Fibroblast of lung (primary cell): Measurements from ENCODE around the gene CIC. TPM values are rescaled to one million over a fixed set of nuclear protein-coding genes. Genes with fewer than 3 reads are reported as not detected.

Experiments used
- DNase-seq, 2 donors: peaks; one replicate each; pipeline versions ENCODE4 v3.0.0 to v3.0.0-alpha.2; 2010; ENCODE audit warnings: low read depth in 2 of 2
- H2AFZ ChIP-seq: 2 replicates; pipeline ENCODE4 v1.5.1; 2012; ENCODE audit warnings: low read length, control low read depth, inconsistent platforms
- H3K27ac ChIP-seq: 2 replicates; pipeline ENCODE4 v1.5.1; 2011; ENCODE audit warnings: low read length, control low read depth; ENCODE audit not compliant: insufficient read depth
- H3K27me3 ChIP-seq: 2 replicates; pipeline ENCODE4 v1.5.1; 2011; ENCODE audit warnings: mild to moderate bottlenecking, low read length; ENCODE audit not compliant: control insufficient read depth, insufficient read depth
- H3K36me3 ChIP-seq: 2 replicates; pipeline ENCODE4 v1.5.1; 2011; ENCODE audit warnings: low read length; ENCODE audit not compliant: control insufficient read depth, insufficient read depth
- H3K4me1 ChIP-seq: 2 replicates; pipeline ENCODE4 v1.5.1; 2011; ENCODE audit warnings: low read length; ENCODE audit not compliant: control insufficient read depth, insufficient read depth; ENCODE audit errors: extremely low read depth
- H3K4me2 ChIP-seq: 2 replicates; pipeline ENCODE4 v1.5.1; 2011; ENCODE audit warnings: low read length, control low read depth; ENCODE audit not compliant: insufficient read depth; ENCODE audit errors: extremely low read depth
- H3K4me3 ChIP-seq, 4 experiments: fragments of 200-600 bp in 1 of 4; sonication (generic) in 1 of 4; replicated peaks in 1 of 4; 2 replicates each; pipeline ENCODE4 v1.5.1; 2011 to 2016; ENCODE audit warnings: low read length in 4 of 4, low read depth in 3 of 4, mild to moderate bottlenecking in 3 of 4, control low read depth in 2 of 4, inconsistent platforms in 1 of 4, mixed read lengths in 1 of 4; ENCODE audit not compliant: insufficient read depth in 1 of 4; ENCODE audit errors: control extremely low read depth in 1 of 4
- H3K79me2 ChIP-seq: 2 replicates; pipeline ENCODE4 v1.5.1; 2012; ENCODE audit warnings: mild to moderate bottlenecking, low read length, inconsistent platforms; ENCODE audit not compliant: control insufficient read depth, insufficient read depth
- H3K9ac ChIP-seq: 2 replicates; pipeline ENCODE4 v1.5.1; 2011; ENCODE audit warnings: mild to moderate bottlenecking, low read length, control low read depth; ENCODE audit not compliant: insufficient read depth
- H3K9me3 ChIP-seq: 2 replicates; pipeline ENCODE4 v1.5.1; 2012; ENCODE audit warnings: low read depth, low read length; ENCODE audit not compliant: control insufficient read depth, insufficient read depth
- H4K20me1 ChIP-seq: 2 replicates; pipeline ENCODE4 v1.5.1; 2011; ENCODE audit warnings: low read length; ENCODE audit not compliant: control insufficient read depth, insufficient read depth; ENCODE audit errors: extremely low read depth
- EZH2 ChIP-seq: IDR thresholded peaks from 2 replicates; pipeline ENCODE4 v1.5.1; 2012; ENCODE audit warnings: low read length, control low read depth, mild to moderate bottlenecking; ENCODE audit errors: missing control alignments
- polyA plus RNA-seq, 2 donors: library from polyadenylated mRNA; depleted of rRNA in 1 of 2; stranded (reverse) in 1 of 2; unstranded in 1 of 2; fragments of >200 nt; gene quantifications; 2 replicates each; pipeline ENCODE4 v1.2.1, GENCODE V29; 2011 to 2012; ENCODE audit warnings: missing spikeins in 1 of 2
- total RNA-seq: library from RNA; depleted of rRNA; stranded (reverse); fragments of >200 nt; gene quantifications from 2 replicates; pipeline ENCODE4 v1.2.1, GENCODE V29; 2014
- TF ChIP-seq, protein P1 (sequence below), 2 donors: IDR thresholded peaks in 1 of 2; conservative IDR thresholded peaks in 1 of 2; 1 replicate in 1 of 2; 2 replicates in 1 of 2; pipeline ENCODE4 v1.5.1; 2011 to 2012; ENCODE audit warnings: low read length in 2 of 2, control low read depth in 1 of 2, inconsistent platforms in 1 of 2, low read depth in 1 of 2, mild to moderate bottlenecking in 1 of 2

The CIC gene
- total and polyA plus RNA-seq, 2 donors (not counting 1 experiment from before 2014, with no cell fraction given) = 8.5 to 23.6 TPM

DNA sequence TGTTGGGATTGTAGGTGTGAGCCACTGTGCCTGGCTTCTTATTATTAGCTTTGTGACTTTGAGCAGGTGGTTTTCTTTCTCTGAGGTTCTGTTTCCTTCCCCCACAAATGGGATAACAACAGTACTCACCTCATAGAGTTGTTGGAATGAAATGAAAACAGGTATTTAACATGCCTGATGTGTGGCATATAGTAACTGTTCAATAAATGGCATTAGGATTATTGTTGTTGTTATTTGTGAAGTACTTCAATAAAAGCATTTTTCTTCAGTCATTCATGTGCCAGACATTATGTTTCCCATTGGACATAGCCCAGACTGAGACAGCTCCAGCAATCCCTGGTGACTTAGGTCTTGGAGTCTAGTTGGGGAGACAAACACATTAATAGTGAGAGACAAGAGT, 57.9 kb downstream of the CIC start:
- Histone ChIP-seq H4K20me1 (no peaks in the 10 kb centered on the region), H3K79me2 (peaks cover 3% of the 10 kb centered on the region), H3K4me3 (peak overlapping the region in 2 of 4 experiments; percentile 87 to 88), H3K9me3 (no peaks in the 10 kb centered on the region), H3K4me1 (no peaks in the 10 kb centered on the region), H2AFZ (no peak overlapping the region), H3K9ac (no peak overlapping the region), H3K36me3 (no peaks in the 10 kb centered on the region), H3K4me2 (no peak overlapping the region), H3K27me3 (peaks cover 21% of the 10 kb centered on the region), H3K27ac (no peak overlapping the region)
- TF ChIP-seq, protein P1, sequence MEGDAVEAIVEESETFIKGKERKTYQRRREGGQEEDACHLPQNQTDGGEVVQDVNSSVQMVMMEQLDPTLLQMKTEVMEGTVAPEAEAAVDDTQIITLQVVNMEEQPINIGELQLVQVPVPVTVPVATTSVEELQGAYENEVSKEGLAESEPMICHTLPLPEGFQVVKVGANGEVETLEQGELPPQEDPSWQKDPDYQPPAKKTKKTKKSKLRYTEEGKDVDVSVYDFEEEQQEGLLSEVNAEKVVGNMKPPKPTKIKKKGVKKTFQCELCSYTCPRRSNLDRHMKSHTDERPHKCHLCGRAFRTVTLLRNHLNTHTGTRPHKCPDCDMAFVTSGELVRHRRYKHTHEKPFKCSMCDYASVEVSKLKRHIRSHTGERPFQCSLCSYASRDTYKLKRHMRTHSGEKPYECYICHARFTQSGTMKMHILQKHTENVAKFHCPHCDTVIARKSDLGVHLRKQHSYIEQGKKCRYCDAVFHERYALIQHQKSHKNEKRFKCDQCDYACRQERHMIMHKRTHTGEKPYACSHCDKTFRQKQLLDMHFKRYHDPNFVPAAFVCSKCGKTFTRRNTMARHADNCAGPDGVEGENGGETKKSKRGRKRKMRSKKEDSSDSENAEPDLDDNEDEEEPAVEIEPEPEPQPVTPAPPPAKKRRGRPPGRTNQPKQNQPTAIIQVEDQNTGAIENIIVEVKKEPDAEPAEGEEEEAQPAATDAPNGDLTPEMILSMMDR (conservative IDR thresholded peaks at IDR 0.05 in 1 of 2, IDR thresholded peaks at IDR 0.05 in 1 of 2; ENCODE audit: low read depth in 1 of 2, low read length in 2 of 2) = no peak
- no peak for TF ChIP-seq EZH2
- DNase-seq = no peak

DNA sequence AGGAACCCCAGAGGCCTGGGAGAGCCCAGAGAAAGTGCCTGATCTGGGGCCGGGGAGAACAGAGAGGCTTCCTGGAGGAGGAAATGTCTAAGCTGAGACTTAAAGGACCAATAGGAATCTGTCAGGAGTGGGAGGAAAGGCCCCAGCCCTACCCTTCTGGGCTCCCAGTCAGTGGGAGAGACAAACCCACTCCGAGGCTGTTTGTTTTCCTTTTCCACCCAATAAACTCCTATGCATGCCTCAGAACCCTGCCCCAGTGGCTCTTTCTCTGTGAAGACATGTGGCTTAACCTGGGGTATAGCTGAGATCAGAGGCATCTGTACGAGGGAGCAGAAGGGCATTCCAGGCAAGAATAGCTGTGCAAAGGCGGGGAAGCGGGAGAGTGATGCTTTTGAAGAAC, 58.3 kb downstream of the CIC start:
- H3K4me2 ChIP-seq = no peak overlapping the region
- H3K27ac ChIP-seq = no peak overlapping the region
- H3K9ac ChIP-seq = no peak overlapping the region
- H3K36me3 ChIP-seq = no peaks in the 10 kb centered on the region
- peaks cover 3% of the 10 kb centered on the region for H3K79me2 ChIP-seq
- no peaks in the 10 kb centered on the region for H3K9me3 ChIP-seq
- no peaks in the 10 kb centered on the region for H4K20me1 ChIP-seq
- no peak for TF ChIP-seq EZH2
- TF ChIP-seq, protein P1 (conservative IDR thresholded peaks at IDR 0.05 in 1 of 2, IDR thresholded peaks at IDR 0.05 in 1 of 2; ENCODE audit: low read depth in 1 of 2, low read length in 2 of 2) = no peak
- no peaks in the 10 kb centered on the region for H3K4me1 ChIP-seq
- H3K27me3 ChIP-seq = peaks cover 18% of the 10 kb centered on the region
- H3K4me3 ChIP-seq = no peak overlapping the region
- no peak for DNase-seq
- no peak overlapping the region for H2AFZ ChIP-seq

DNA sequence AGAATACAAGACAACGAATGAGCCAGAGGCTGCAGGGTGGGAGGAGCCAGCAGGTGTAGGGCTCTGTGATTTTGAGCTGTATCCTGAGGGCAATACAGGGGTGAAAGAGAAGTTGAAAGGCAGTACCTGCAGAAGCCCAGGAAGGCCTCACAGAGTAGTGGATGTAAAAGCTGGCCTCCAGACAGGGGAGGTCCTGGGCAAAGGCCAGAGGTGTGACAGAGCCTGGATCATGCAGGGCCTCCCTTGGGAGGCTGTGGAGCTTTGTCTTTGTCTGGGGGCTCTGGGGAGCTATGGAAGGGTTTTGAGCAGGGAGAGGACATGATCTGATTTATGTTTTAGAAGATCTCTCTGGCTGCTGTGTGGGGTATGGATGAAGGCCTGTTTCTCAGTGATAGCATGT, 59.1 kb downstream of the CIC start:
- TF ChIP-seq, protein P1 (conservative IDR thresholded peaks at IDR 0.05 in 1 of 2, IDR thresholded peaks at IDR 0.05 in 1 of 2; ENCODE audit: low read depth in 1 of 2, low read length in 2 of 2) = no peak
- no peak for TF ChIP-seq EZH2
- Histone ChIP-seq H3K4me2 (no peak overlapping the region), H3K4me1 (no peaks in the 10 kb centered on the region), H4K20me1 (no peaks in the 10 kb centered on the region), H3K27ac (no peak overlapping the region), H3K27me3 (peaks cover 14% of the 10 kb centered on the region), H3K4me3 (no peak overlapping the region), H3K36me3 (no peaks in the 10 kb centered on the region), H3K9ac (no peak overlapping the region), H3K9me3 (no peaks in the 10 kb centered on the region), H2AFZ (no peak overlapping the region), H3K79me2 (peaks cover 3% of the 10 kb centered on the region)
- DNase-seq = no peak
